IMR-90 (cell line): ENCODE measurements around the gene SRRM4. TPM values are rescaled to one million over a fixed set of nuclear protein-coding genes. Genes with fewer than 3 reads are reported as not detected.

ENCODE experiments used
- ATAC-seq: fragments of 200-7000 bp; cut with Tn5 transposase; 2 replicates; pipeline ENCODE4 v1.9.1; 2020; ENCODE audit warnings: low read depth, mild to moderate bottlenecking, moderate library complexity
- BruUV-seq: library from RNA; stranded (reverse); fragments of 400-500 nt; replicated peaks from 2 replicates; lab custom pipeline; 2021; lab: Mats Ljungman, UMichigan
- CTCF ChIA-PET: fragments of 300-600 bp; formaldehyde crosslinking; extraction: SDS; loops from one replicate; lab custom pipeline; 2021; ENCODE audit warnings: antibody characterized with exemption; lab: Yijun Ruan, JAX
- POLR2A ChIA-PET: fragments of 300-600 bp; sonication (Branson Sonifier 250); formaldehyde crosslinking; loops from one replicate; lab custom pipeline; 2022; ENCODE audit warnings: antibody characterized with exemption; ENCODE audit not compliant: unreplicated experiment; lab: Charles Lee
- DNase-seq: peaks from one replicate; pipeline ENCODE4 v3.0.0; 2013
- H2AFZ ChIP-seq: replicated peaks from 2 replicates; pipeline ENCODE3; 2013; ENCODE audit warnings: low read length, mild to moderate bottlenecking; ENCODE audit not compliant: poor library complexity
- H2AK5ac ChIP-seq: 2 replicates; pipeline ENCODE4 v1.6.1; 2013; ENCODE audit warnings: low read depth, low read length, inconsistent platforms
- H2AK9ac ChIP-seq: replicated peaks from 2 replicates; pipeline ENCODE3; 2013; ENCODE audit warnings: mild to moderate bottlenecking, low read depth, low read length, moderate library complexity; ENCODE audit not compliant: poor library complexity
- H2BK120ac ChIP-seq: 2 replicates; pipeline ENCODE4 v1.6.1; 2013; ENCODE audit warnings: low read depth, low read length, inconsistent platforms
- H2BK15ac ChIP-seq: 3 replicates; pipeline ENCODE4 v1.6.1; 2013; ENCODE audit warnings: low read depth, low read length, inconsistent platforms
- H2BK20ac ChIP-seq: 2 replicates; pipeline ENCODE4 v1.6.1; 2013; ENCODE audit warnings: low read depth, mild to moderate bottlenecking, inconsistent platforms, low read length, moderate library complexity
- H2BK5ac ChIP-seq: 2 replicates; pipeline ENCODE4 v1.6.1; 2013; ENCODE audit warnings: mild to moderate bottlenecking, low read depth, low read length, inconsistent platforms; ENCODE audit not compliant: poor library complexity, severe bottlenecking
- H3K14ac ChIP-seq: replicated peaks from 2 replicates; pipeline ENCODE4 v1.6.1; 2013; ENCODE audit warnings: low read depth, low read length, inconsistent platforms
- H3K18ac ChIP-seq: 2 replicates; pipeline ENCODE4 v1.6.1; 2013; ENCODE audit warnings: low read depth, low read length, control low read depth
- H3K23ac ChIP-seq: 2 replicates; pipeline ENCODE4 v1.6.1; 2013; ENCODE audit warnings: low read depth, low read length, inconsistent platforms
- H3K27ac ChIP-seq: 2 replicates; pipeline ENCODE4 v1.5.1; 2013; ENCODE audit warnings: mild to moderate bottlenecking, control low read depth, low read length; ENCODE audit not compliant: insufficient read depth
- H3K27me3 ChIP-seq: 2 replicates; pipeline ENCODE4 v1.6.1; 2013; ENCODE audit warnings: low read length; ENCODE audit not compliant: control insufficient read depth, insufficient read depth
- H3K36me3 ChIP-seq: 2 replicates; pipeline ENCODE4 v1.6.1; 2013; ENCODE audit warnings: low read length, mixed read lengths; ENCODE audit not compliant: control insufficient read depth, insufficient read depth
- H3K4ac ChIP-seq: 2 replicates; pipeline ENCODE4 v1.6.1; 2013; ENCODE audit warnings: low read depth, low read length, inconsistent platforms
- H3K4me1 ChIP-seq: 2 replicates; pipeline ENCODE4 v1.6.1; 2013; ENCODE audit warnings: low read length, mixed read lengths; ENCODE audit not compliant: control insufficient read depth, insufficient read depth
- H3K4me2 ChIP-seq: 2 replicates; pipeline ENCODE4 v1.6.1; 2013; ENCODE audit warnings: low read depth, mild to moderate bottlenecking, control low read depth, low read length, moderate library complexity
- H3K4me3 ChIP-seq: 2 replicates; pipeline ENCODE4 v1.5.1; 2013; ENCODE audit warnings: low read depth, mild to moderate bottlenecking, control low read depth, low read length, moderate library complexity; ENCODE audit not compliant: insufficient read depth
- H3K56ac ChIP-seq: 2 replicates; pipeline ENCODE4 v1.6.1; 2013; ENCODE audit warnings: low read length, inconsistent platforms; ENCODE audit not compliant: insufficient read depth; ENCODE audit errors: extremely low read depth
- H3K79me1 ChIP-seq, 2 experiments: 2 replicates each; pipeline ENCODE4 v1.6.1; 2013; ENCODE audit warnings: low read length in 2 of 2, inconsistent platforms in 1 of 2, low read depth in 1 of 2
- H3K9ac ChIP-seq: 2 replicates; pipeline ENCODE4 v1.6.1; 2013; ENCODE audit warnings: low read depth, low read length, control low read depth
- H3K9me1 ChIP-seq: 2 replicates; pipeline ENCODE4 v1.6.1; 2013; ENCODE audit warnings: low read length, inconsistent platforms; ENCODE audit not compliant: insufficient read depth
- H3K9me3 ChIP-seq: 2 replicates; pipeline ENCODE4 v1.6.1; 2013; ENCODE audit warnings: low read length; ENCODE audit not compliant: control insufficient read depth, insufficient read depth
- H4K20me1 ChIP-seq: 2 replicates; pipeline ENCODE4 v1.6.1; 2013; ENCODE audit warnings: low read length, inconsistent platforms; ENCODE audit not compliant: insufficient read depth
- H4K5ac ChIP-seq: 2 replicates; pipeline ENCODE4 v1.6.1; 2013; ENCODE audit warnings: mild to moderate bottlenecking, low read depth, low read length, control low read depth
- H4K8ac ChIP-seq, 2 experiments: 2 replicates each; pipeline ENCODE4 v1.6.1; 2013; ENCODE audit warnings: low read depth in 2 of 2, low read length in 2 of 2, control low read depth in 1 of 2, inconsistent platforms in 1 of 2
- H4K91ac ChIP-seq: 2 replicates; pipeline ENCODE4 v1.6.1; 2013; ENCODE audit warnings: low read depth, low read length, inconsistent platforms; ENCODE audit not compliant: insufficient read depth
- FOS ChIP-seq: fragments of 150-350 bp; IDR thresholded peaks from 2 replicates; pipeline ENCODE4 v1.6.1; 2016; ENCODE audit warnings: low read depth, low read length
- MAFK ChIP-seq: IDR thresholded peaks from 2 replicates; pipeline ENCODE4 v1.6.1; 2012; ENCODE audit warnings: low read depth, low read length, improper control_type of control experiment
- RCOR1 ChIP-seq: IDR thresholded peaks from 2 replicates; pipeline ENCODE4 v1.6.1; 2012; ENCODE audit warnings: mild to moderate bottlenecking, low read length, improper control_type of control experiment; ENCODE audit not compliant: insufficient replicate concordance
- WGBS, 2 experiments: methylation state at CpG; one replicate each; pipeline versions ENCODE4 v1.1.5 to v1.1.7; 2013; ENCODE audit warnings: missing lambda C conversion rate in 2 of 2; ENCODE audit not compliant: insufficient read length in 1 of 2; ENCODE audit errors: extremely low coverage in 2 of 2; 5-methylcytosine and 5-hydroxymethylcytosine counted together
- dilution Hi-C: fragments of 300-500 bp; cut with HindIII; formaldehyde crosslinking; loops from one replicate; pipeline ENCODE4 v1.14.3; 2018; ENCODE audit warnings: low sequenced_read_pairs; ENCODE audit not compliant: unreplicated experiment
- in situ Hi-C: fragments of 300-500 bp; cut with MboI; formaldehyde crosslinking; loops from 3 replicates; pipeline ENCODE4 v1.14.3; 2019; ENCODE audit warnings: low sequenced_read_pairs, inconsistent platforms, mixed read lengths
- intact Hi-C: fragments of 100-400 bp; cut with micrococcal nuclease; formaldehyde crosslinking; loops from 2 replicates; pipeline ENCODE4 v1.10.0; 2022
- polyA plus RNA-seq, 3 experiments: library from polyadenylated mRNA; depleted of rRNA; stranded (reverse); fragments of >200 nt; gene quantifications; 2 replicates each; pipeline ENCODE4 v1.2.3, GENCODE V29; 2012; ENCODE audit warnings: low replicate concordance in 1 of 3
- total RNA-seq: library from RNA; depleted of rRNA; stranded (reverse); fragments of >200 nt; gene quantifications from 2 replicates; pipeline ENCODE4 v1.2.3, GENCODE V29; 2012

The SRRM4 gene
- total and polyA plus RNA-seq, 2 of the 4 experiments (the other 2 are of a cell fraction) = not detected

- Histone ChIP-seq H2BK20ac (peak overlapping the region; percentile 6), H2BK5ac (peak overlapping the region; percentile 11), H2AK5ac (peak overlapping the region; percentile 29; the same call in 1 of the 2 replicates), H3K9ac (peak overlapping the region; percentile 75), H2BK120ac (peak overlapping the region; percentile 74), H3K56ac (no peak overlapping the region; the same call in 1 of the 2 replicates), H4K5ac (no peak overlapping the region; the same call in 1 of the 2 replicates), H2AFZ (peak overlapping the region; percentile 87), H3K9me1 (no peaks in the 10 kb centered on the region; the same call in 1 of the 2 replicates), H2BK15ac (no peak overlapping the region), H3K4ac (peak overlapping the region; percentile 80), H4K91ac (peak overlapping the region; percentile 71), H3K4me2 (peak overlapping the region; percentile 75), H3K27ac (peak overlapping the region; percentile 69), H3K27me3 (no peaks in the 10 kb centered on the region), H3K18ac (peak overlapping the region; percentile 98), H3K4me1 (peaks cover 13% of the 10 kb centered on the region), H4K20me1 (no peaks in the 10 kb centered on the region), H3K4me3 (peak overlapping the region; percentile 39), H2AK9ac (peak overlapping the region; percentile 33), H3K14ac (peak overlapping the region; percentile 46), H3K23ac (0 out of 2 replicates have a peak overlapping the region, but pooled peaks have one; percentile 13), H3K36me3 (no peaks in the 10 kb centered on the region), H3K9me3 (no peaks in the 10 kb centered on the region), H4K8ac (peak overlapping the region; percentile 45 to 55; a peak in 2 of 4 replicates), H3K79me1 (peaks cover 25 to 27% of the 10 kb centered on the region in 2 experiments)
- ChIA-PET CTCF (no interaction called here), POLR2A (interaction anchor here (0.5 kb wide), 1 partner anchor 139 kb away, joined by 3 read pairs; no protein-coding TSS in a partner anchor)
- in situ Hi-C loops = loop anchor here (25.0 kb wide), 1 partner anchor 767 kb away; no protein-coding TSS in a partner anchor
- TF ChIP-seq FOS (0 out of 2 replicates have a peak, but pooled peaks have one; percentile 12), RCOR1 (no peak), MAFK (peak; percentile 10; the same call in 1 of the 2 replicates)
- intact Hi-C loops = loop anchor here (2.0 to 10.0 kb wide), 2 partner anchors 65 to 775 kb away; no protein-coding TSS in a partner anchor
- dilution Hi-C loops = no loop called here
- DNase-seq (peak; percentile 70), ATAC-seq (no peak)
- BruUV-seq = no TSS peak
- 0% methylated on average over 1 of the region's 18 CpGs; no CpG with 5 or more reads in 1 of the 2 experiments for WGBS, 2 experiments
Measured at GRCh38 chr12:119179335-119180021, 198.1 kb downstream of the SRRM4 start.
